GM21786 (cell line): Measurements from ENCODE around the gene STOML2.
"Not testable (repeated sequence)": the region's sequence is repeated elsewhere in the genome, so short reads cannot be mapped to it uniquely, and the experiment has no call there.

Source experiments
- ATAC-seq: cut with Tn5 transposase; IDR thresholded peaks from one replicate; pipeline ENCODE4 v1.9.1; 2021; ENCODE audit not compliant: unreplicated experiment

The STOML2 gene

DNA sequence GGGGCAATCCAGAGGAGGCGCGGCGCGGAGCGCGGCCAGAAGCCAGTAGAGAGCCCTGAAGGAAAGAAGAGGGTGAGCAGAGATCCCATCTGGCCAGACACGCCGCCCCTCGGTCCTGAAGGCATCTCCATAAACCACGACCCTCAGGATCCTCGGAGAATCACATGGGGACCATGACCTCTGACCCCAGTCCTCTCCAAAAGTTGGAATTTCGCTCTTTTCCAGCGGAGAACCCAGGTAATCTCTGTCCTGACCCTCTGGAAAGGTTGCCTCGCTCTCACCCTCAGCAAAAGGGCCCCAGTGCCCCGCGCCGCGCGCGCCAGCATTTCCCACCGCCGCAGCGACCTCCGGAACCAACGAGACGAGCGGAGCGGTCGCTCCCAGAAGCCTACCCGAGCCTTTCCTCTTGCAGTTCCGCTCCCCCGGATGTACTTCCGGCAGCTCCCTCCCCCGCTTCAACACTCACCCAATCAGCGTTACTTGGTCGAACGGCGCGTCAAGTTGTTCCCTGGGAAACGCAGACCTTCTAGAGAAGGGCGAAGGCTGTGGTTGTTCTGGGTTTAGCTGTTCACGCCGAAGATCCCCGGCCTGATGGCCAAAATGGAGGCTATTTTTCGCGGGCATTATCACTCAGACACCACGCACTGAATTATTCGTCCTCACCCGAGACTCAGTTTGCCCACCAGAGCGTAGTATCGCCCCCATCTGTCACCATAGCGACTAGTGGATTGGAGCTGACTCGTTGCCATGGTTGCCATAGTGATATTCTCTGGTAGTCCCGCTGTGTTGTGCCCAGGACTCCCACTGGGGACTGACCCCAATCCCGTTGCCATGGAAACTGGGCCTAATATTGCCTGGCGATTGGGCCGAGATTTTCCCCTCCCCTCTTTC, at the start of gene STOML2:
STOML2 (minus strand) TSS at position 363 of the 891 bp plus-strand sequence; CDS start at position 326, 37 bp downstream.
- peak; percentile 97 for ATAC-seq

DNA sequence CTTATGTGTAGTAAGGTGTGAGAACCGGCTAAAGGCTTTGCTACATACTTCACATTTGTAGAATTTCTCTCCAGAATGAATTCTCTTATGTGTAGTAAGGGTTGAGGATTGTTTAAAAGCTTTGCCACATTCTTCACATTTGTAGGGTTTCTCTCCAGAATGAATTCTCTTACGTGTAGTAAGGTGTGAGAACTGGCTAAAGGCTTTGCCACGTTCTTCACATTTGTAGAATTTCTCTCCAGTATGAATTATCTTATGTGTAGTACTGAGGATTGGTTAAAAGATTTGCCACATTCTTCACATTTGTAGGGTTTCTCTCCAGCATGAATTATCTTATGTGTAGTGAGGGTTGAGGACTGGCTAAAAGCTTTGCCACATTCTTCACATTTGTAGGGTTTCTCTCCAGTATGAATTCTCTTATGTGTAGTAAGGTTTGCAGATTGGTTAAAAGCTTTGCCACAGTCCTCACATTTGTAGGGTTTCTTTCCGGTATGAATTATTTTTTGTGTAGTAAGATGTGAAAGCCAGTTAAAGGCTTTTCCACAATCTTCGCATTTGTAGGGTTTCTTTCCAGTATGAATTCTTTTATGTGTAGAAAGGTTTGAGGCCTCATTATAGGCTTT, 45.1 kb upstream of the STOML2 start:
- not testable (repeated sequence) for ATAC-seq

DNA sequence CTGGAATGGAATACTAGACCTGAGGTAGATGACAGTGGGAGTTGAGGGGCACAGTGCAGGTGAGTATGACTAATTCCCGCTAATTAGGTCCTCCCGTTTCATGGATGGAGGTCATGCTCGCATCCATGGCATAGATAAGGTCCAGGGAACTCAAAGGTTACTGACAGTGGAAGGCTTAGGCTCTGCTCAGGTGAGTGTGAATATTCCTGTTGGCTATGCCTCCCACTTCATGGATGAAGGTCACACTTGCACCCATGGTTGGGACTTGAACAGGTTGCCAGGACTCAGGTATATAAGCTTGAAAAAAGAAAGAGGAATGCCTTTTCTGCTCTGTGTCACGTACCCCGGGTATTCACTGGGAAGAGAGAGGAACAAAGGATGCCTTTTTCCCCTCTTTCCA, 39.1 kb upstream of the STOML2 start:
- no peak for ATAC-seq

GRCh38 chr9:35140093-35140492, 37.2 kb upstream of the STOML2 start:
- ATAC-seq, result no peak

DNA sequence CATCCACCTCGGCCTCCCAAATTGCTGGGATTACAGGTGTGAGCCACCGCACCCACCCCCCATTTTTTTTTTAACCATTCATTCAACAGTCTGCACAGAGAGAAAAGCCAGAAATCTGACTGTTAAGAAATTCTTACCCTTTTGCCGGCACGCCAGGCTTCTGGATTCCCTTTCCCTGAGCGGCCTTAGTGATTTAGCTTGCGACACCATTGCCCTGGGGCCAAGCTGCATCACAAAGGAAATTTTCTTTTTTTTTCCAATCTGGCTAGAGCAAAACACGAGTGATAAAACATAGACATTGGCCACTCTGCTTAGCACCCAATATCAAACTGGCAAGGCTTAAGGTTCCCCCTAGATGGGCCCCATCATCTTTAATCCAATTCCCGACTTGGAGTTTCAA, 33.9 kb upstream of the STOML2 start:
- ATAC-seq, result no peak

DNA sequence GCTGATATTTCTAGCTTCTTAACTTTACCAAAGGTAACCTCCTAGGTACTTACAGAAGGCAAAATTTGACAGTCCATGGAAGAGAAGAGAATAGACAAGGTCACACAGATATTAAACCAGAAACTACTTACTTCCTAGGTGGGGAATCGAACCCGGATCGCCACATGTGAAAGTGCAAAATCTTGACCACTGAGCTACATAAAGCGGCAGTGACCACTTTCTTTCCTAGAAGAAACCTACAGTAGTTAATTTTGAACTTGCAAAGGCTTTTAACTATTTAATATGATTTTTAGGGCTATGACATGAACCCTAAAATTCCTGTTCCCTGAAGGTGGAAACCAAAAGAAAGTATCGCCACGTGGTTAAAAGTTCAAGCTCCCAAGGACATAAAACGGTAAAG, 33.1 kb upstream of the STOML2 start:
- ATAC-seq, result no peak

DNA sequence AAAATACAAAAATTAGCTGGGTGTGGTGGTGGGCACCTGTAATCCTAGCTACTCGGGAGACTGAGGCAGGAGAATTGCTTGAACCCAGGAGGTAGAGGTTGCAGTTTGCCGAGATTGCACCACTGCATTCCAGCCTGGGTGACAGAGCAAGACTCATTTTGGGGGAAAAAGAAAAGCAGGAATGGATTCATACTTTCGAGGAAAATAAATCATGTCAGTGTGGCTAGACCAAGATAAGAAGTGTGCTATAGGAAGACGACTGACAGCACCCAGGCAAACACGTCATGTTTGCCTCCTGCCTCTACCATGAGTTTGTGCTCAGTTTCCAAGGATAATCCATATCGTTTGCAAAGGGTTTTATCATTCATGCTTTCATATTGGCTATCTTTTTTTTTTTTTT, 32.0 kb upstream of the STOML2 start:
- ATAC-seq, result no peak

GRCh38 chr9:35116898-35117551, 14.1 kb upstream of the STOML2 start:
- ATAC-seq, result peak; percentile 43

- no peak for ATAC-seq
Measured at GRCh38 chr9:35116539-35116897, 13.6 kb upstream of the STOML2 start.

DNA sequence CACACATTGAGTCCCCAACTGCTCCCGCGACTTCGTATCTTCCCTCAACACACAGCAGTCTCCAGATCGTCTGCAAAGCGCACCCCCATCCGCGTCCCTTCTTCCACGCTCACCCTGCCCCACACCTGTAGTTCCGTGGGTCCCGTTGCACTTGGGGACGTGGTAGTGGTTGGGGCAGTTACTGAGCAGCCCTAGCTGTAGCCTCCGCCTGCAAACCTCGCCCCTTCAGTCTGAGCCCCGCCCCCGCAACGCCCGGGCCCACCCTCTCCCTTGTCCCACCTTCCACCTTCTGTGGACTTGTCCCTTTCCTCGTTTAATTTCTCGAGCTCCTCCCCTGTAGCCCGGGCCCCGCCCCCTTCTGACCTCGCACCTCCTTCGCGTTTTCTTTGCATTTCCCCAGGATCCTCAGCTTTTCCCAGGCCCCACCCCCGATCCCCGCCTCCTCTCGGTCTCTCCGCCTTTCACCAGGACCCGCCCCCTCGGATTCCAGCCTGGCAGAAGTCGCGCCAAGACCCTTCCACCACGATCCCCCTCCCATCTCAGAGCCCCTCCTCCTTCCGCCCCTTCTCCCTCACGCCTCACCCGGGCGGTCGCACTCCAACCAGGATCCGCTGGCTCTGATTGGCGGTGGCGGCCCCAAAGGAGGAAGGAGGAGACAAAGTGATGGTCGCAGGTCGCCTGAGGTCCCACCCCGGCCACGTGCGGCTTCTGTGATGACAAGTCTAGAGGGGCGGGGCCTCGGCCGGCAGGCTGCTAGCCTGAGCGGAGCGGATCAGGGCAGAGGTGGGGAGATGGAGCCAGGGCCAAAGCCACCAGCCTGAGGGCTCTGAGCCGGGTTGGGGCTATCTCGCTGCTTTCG, 13.0 kb upstream of the STOML2 start, which contains the start of gene ATOSB:
ATOSB (minus strand) TSS at position 183 of the 859 bp plus-strand sequence. CDS start 7,588 bp downstream, outside the sequence.
- ATAC-seq, result peak; percentile 38

DNA sequence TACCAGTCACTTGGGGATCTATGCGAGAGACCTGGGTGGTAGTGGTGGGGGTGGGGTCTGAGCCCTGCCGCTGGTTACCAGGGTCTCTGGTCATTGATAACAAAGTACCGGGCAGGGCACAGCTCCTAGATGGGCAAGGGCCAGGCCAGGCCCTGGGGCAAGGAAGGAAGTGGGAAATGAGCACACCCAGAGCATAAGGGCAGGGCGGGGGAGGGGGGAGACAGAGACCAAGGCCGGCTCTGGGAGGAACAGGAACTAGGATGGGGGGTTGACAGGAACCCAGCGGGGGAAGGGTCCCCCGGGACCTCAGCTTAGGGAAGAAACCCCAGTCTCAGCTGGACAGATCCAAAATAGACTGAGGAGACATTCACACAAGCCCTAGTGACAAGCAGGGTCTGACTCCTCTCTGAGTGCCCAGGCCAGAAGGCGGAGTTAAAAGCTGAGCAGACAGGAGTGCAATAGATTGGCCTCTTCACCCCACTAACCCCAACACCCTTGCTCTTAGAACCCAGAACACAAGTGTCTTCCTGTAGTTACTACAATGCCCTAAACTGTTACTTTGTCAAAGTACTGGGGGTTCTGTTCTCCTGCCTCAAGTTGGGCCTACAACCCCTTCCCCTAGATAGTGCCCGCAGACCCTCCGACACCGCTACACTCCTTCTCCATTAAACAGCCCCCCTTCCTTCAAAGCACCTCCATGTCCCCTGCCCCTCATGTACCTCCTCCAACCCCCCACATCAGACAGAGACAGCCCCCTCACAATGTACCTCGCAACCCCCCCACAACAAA, 12.1 kb upstream of the STOML2 start:
- no peak for ATAC-seq

DNA sequence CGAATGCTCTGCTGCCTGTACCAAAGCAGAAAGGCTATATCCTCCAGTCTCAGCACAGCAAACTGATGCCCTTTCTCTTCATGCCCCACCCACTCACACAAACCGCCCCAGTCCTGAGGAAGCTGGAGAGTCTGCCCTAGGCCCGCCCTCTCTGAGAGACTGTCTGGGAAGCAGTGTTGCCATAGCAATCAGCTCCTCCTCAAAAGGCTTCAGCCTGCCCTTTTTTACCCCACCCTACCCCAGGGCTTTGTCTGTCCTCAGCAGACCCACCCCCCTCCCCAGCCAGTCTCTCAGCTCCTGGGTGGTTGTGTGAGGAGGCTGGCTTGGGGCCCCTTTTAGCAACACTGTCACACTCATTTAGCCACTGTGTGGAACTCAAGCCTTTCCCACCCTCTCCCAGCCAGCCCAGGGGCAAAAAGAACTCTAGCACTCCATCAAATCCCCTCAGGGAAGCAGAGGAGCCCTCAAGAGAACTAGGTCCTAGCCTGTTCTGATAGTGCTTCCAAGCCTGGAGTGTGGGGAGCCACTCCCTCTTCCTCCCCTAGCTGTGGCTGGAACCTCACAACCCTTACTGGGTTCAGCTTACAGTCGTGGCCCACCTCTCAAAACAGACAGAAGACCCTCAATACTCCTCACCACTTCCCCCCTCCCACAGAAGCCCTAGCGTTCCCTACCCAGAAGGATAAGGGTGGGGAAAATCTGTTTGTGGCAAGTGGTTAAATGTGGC, 11.3 kb upstream of the STOML2 start:
- no peak for ATAC-seq

DNA sequence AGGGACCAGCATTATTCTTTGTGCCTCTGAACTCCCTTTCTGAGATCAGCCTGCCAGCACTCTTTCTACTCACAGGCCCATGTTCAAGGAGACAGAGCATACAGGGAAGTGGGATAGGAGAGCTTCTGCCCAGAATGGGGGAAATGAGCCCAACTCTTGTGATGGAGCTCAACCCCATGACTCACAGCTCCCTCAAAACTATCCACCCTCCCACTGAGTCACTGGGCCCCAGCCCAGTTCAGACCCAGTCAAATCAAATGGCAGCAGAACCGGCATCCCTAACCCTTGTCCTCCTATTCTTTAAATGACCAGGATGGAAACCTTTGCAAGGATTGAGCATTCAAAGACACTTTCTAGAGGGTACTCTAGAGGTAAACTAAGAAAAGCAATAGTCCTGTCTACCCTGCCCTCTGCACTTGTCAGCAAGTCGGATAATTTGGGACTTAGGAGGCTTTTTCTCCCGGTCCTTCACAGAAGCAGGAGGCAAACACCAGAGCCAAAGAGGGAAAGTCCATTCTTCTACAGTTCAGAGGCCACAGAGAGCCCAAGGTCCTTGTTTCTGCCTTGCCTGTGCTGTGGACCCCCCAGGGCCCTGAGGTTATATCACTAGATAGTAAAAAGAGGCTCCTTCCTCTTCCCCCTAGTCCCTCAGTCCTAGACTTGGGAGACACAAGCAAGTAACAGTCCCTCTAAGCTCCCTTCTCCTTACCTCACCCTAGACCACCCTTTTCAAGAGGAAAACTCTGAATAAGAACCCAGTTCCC, 9.5 kb upstream of the STOML2 start:
- no peak for ATAC-seq

DNA sequence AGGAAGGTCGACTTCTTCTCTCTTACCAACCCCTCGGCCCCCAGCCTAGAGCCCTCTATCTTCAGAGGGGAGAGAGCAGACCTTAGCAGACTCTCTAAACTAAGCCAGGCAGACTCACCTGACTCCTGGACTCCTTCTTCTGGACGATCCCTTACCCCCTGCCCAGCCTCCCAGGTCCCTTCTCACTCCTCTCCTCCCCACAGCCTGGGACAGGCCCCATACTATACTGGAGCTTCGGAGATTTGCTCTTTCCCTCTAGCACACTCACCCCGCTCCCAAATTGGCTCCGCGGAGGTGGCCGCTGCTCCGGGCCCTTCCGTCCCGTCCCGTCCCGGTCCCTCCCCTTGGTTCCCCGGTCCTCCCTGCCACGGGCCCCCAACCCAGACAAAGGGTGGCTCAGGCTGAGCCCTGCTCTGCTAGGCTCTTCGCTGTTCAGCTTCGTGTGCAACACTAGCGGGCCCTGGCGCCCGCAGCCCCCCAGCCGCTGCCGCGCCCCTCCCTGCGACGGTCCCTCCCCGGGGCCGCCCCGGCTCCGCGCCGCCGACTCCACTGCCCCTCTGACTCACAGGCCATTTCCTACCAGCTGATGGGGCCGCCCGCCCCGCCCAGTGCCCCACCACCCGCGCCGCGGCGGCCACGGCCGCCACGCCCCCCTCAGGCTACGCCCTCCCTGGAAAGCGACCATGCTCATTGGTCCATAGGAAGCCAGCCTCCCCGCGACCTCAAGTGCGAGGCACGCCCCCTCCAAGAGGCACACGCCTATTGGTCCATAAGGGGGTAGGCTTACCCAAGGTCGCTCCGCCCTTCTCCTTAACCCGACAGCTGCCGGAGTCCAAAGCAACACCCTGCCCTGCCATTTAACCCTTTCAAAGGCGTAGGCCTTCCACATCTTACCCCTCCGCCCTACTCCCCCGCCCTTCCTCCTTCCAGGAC, 8.3 kb upstream of the STOML2 start:
- ATAC-seq, result peak; percentile 74

DNA sequence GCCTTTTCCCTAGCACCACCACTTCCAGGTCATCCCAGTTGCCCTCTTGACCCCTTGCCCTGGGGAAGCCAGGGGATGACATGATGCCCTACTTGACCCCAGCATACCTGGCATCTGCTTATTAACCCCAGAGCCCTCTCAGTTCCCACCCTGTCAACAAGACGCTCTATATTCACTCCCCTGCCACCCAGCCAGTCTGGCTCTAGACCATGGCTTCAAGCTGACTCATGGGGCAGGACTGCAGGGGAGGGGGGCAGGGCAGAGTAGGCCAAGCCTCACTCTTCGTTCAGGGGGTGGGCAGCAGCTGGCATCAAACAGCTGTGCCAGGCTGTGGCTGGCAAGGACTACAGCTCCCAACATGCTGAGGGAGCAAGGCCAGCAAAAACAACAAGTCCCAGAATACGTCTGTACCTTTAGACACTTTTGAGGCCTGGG, 7.4 kb upstream of the STOML2 start:
- no peak for ATAC-seq

DNA sequence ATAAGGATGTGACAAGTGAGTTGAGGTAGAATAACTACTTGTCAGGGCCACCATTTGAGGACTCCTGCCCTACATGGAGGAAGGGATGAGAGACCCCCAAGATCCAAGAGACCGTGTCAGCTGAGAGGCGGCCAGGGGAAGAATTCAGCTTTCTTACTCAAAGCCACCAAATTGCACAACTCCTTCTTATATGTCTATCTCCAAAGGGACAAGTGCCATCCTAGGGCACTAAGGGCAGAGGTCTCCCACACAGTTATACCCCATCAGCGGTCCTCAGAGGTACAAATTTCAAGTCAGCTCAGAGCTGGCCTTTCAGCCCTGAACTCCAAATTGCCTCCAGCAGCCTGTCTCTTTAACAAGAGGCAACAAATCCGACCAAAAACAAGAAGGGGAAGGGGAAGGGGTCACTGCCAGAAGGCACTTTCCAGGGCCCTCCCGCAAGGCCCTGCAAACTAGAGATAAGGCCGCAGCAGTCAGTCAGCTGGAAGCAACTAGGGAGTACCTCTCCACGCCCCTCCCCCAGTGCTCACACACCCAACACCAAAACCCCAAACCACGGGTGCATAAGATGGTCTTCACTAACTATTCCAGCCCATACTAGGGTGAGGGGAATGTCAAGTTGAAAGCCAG, 6.1 kb upstream of the STOML2 start:
- no peak for ATAC-seq

DNA sequence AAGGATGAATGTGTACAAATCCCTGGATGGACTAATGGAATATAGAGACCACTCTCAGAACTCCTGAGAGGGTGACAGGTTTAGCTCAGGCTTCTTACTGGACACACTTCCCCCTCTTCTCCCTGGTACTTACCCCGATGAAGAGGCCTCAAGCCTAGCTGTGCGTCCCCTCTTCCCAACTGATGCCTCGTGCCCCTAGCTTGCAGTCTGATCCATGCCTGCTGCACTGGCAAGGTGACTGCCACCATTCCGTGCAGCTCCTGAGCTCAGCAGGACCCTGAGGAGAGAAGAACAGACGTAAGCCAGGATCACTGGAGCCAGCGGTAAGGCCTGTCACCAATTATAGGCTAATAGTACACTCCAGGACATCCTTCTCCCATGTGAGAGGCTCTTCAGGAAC, 5.5 kb upstream of the STOML2 start:
- ATAC-seq, result no peak
